BJ (cell line): Measurements from ENCODE around the gene HLA-B. TPM values are rescaled to one million over a fixed set of nuclear protein-coding genes. Genes with fewer than 3 reads are reported as not detected.

ENCODE experiments used
- CTCF ChIA-PET: fragments of 350-600 bp; formaldehyde crosslinking; extraction: SDS; loops from one replicate; lab custom pipeline; 2021; ENCODE audit warnings: antibody characterized with exemption, inconsistent platforms; lab: Yijun Ruan, JAX
- POLR2A ChIA-PET: fragments of 300-600 bp; sonication (Branson Sonifier 250); formaldehyde crosslinking; extraction: SDS; loops from one replicate; lab custom pipeline; 2021; ENCODE audit warnings: antibody characterized with exemption; lab: Charles Lee
- DNase-seq: peaks from one replicate; pipeline ENCODE4 v3.0.0-alpha.2; 2011; ENCODE audit warnings: low read depth
- H3K27me3 ChIP-seq: 2 replicates; pipeline ENCODE4 v1.6.0; 2011; ENCODE audit warnings: low read length; ENCODE audit not compliant: control insufficient read depth, insufficient read depth
- H3K36me3 ChIP-seq: 2 replicates; pipeline ENCODE4 v1.5.1; 2011; ENCODE audit warnings: low read length; ENCODE audit not compliant: control insufficient read depth, insufficient read depth
- H3K4me3 ChIP-seq: 2 replicates; pipeline ENCODE4 v1.5.1; 2011; ENCODE audit warnings: low read depth, mild to moderate bottlenecking, control low read depth, low read length
- polyA plus RNA-seq: library from polyadenylated mRNA; depleted of rRNA; stranded (reverse); fragments of >200 nt; gene quantifications from 2 replicates; pipeline ENCODE4 v1.2.3, GENCODE V29; 2011
- TF ChIP-seq, protein P1 (sequence below): IDR thresholded peaks from 2 replicates; pipeline ENCODE4 v1.5.1; 2011; ENCODE audit warnings: low read depth, mild to moderate bottlenecking, control low read depth, inconsistent platforms, low read length, moderate library complexity; ENCODE audit not compliant: insufficient read depth

The HLA-B gene
- polyA plus RNA-seq, 1 experiment, result 1,777 TPM

DNA sequence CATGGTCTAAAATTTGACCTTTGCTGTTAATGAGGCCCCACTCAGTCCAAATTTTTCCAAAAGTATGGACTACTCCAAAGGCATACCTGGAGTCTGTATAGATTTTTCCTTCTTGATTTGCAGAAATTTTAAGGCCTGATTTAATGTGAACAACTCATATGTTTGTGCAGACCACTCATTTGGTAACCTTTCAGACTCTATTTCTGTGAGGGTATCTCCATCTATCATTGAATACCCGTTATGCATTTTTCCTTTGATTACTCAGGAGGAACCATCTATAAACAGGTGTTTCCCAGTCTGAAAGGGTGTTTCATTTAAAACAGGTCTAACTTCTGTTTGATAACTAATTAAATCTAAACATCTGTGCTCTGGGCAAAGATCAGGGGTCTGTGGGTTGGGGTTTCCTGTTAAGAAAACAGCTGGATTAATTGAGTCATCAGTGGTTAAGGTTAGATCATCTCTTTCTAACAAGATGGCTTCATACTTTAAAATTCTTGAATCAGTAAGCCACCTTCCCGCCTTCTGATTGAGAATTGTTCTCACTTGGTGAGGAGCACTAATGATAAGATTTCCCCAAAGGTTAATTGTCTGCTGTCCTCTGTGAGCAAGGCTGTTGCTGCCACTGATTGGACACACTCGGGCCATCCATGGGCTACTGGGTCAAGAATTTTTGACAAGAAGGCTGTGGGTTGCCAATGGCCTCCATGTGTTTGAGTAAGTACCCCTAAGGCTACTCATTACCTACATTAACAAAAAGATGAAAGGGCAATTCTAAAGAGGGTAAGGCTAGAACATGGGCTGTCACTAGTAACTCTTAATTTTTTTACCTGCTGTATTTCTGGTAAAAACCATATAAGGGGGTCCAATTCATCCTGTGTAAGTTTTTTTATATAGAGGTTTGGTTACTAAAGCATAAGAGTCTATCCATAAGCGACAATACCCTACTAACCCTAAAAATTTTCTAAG is 24.1 kb downstream of the HLA-B start:
- DNase-seq, result no peak
- POLR2A ChIA-PET, result no interaction called here
- TF ChIP-seq, protein P1, sequence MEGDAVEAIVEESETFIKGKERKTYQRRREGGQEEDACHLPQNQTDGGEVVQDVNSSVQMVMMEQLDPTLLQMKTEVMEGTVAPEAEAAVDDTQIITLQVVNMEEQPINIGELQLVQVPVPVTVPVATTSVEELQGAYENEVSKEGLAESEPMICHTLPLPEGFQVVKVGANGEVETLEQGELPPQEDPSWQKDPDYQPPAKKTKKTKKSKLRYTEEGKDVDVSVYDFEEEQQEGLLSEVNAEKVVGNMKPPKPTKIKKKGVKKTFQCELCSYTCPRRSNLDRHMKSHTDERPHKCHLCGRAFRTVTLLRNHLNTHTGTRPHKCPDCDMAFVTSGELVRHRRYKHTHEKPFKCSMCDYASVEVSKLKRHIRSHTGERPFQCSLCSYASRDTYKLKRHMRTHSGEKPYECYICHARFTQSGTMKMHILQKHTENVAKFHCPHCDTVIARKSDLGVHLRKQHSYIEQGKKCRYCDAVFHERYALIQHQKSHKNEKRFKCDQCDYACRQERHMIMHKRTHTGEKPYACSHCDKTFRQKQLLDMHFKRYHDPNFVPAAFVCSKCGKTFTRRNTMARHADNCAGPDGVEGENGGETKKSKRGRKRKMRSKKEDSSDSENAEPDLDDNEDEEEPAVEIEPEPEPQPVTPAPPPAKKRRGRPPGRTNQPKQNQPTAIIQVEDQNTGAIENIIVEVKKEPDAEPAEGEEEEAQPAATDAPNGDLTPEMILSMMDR, result no peak
- CTCF ChIA-PET, result no interaction called here
- Histone ChIP-seq H3K4me3 (no peak overlapping the region), H3K27me3 (no peaks in the 10 kb centered on the region), H3K36me3 (no peaks in the 10 kb centered on the region)

DNA sequence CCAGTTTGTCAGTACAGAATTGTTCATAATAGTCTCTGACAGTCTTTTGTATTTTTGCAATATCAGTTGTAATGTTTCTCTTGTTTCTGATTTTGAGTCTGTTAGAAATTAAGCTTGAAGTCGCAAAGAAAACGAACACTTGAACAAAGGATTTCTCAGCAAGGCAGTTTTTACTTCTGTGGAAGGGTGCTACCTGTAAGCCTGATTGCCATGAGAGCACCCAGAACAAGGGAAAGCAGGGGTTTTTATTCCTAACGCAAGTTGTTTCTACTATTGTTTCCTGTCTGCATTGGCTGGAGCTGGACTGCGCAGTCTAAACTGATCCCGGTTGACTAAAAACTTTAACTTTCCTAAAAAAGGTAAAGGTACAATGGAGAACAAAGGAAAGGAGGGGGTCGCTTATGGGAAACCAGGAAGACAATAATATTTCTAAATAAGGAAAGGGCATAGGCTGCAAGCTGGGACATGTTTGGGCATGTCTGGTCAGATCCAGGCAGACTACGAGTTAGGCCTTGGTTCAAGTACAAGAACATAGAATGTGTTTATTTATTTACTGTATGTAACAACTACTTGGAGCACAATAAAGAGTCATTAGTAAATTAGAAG is 28.5 kb downstream of the HLA-B start:
- POLR2A ChIA-PET, result no interaction called here

DNA sequence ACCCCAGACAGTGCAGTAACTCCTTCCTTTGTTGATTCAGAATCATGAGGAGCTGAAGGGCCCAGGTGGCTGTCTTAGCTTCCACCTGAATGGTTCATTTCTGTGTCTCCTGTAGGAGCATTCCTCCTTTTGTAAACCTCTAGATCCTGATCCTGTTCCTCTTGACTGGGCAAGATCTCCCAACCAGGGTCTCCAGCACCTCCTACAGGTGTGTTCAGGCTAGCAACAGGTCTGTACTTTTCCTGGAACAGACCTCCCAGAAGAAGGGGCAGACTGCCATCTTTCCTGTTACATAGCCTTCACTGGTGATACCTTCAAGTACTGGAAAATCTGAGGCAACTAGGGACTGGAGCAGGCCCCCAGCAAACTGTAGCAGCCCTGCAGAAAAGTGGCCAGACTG is 35.2 kb downstream of the HLA-B start:
- H3K36me3 ChIP-seq, result no peaks in the 10 kb centered on the region
- ChIA-PET CTCF (no interaction called here), POLR2A (no interaction called here)
- no peak for DNase-seq
- no peaks in the 10 kb centered on the region for H3K27me3 ChIP-seq
- TF ChIP-seq, protein P1, result no peak
- H3K4me3 ChIP-seq, result no peak overlapping the region

More for the DNA sequence above, 28.5 kb downstream of the HLA-B start:
- no peaks in the 10 kb centered on the region for H3K27me3 ChIP-seq
- TF ChIP-seq, protein P1, result no peak
- CTCF ChIA-PET, result interaction anchor here (1.1 kb wide), 1 partner anchor 38 kb away, joined by 3 read pairs; no protein-coding TSS in a partner anchor
- DNase-seq, result no peak
- no peak overlapping the region for H3K4me3 ChIP-seq
- H3K36me3 ChIP-seq, result no peaks in the 10 kb centered on the region

DNA sequence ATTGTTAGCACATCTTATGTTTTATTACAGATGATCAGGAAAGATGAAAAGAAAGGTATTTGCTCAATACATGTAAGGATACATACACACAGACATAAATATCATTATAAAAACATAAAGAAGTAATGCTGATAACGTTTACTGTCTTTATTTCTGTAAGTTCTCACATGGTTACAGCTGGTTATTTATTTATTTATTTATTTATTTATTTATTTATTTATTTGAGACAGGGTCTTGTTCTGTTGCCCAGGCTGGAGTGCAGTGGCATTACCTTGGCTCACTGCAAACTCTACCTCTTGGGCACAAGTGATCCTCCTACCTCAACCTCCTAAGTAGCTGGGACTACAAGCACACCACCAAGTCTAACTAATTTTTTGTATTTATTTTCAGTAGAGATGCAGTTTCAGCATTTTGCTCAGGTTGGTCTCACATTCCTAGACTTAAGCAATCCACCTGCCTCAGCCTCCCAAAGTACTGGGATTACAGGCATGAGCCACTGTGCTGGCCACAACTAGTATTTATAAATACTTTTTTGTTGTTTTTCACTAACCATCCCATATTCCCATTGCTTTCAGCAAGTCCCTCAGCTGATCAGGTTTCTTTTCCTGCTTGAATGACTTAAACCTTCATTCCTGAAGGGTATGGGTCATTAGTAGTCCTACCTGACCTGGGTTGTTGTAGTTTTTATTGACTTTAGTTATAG is 35.8 kb downstream of the HLA-B start:
- DNase-seq, result no peak
- Histone ChIP-seq H3K4me3 (no peak overlapping the region), H3K36me3 (no peaks in the 10 kb centered on the region), H3K27me3 (no peaks in the 10 kb centered on the region)
- ChIA-PET POLR2A (no interaction called here), CTCF (no interaction called here)
- TF ChIP-seq, protein P1, result no peak

DNA sequence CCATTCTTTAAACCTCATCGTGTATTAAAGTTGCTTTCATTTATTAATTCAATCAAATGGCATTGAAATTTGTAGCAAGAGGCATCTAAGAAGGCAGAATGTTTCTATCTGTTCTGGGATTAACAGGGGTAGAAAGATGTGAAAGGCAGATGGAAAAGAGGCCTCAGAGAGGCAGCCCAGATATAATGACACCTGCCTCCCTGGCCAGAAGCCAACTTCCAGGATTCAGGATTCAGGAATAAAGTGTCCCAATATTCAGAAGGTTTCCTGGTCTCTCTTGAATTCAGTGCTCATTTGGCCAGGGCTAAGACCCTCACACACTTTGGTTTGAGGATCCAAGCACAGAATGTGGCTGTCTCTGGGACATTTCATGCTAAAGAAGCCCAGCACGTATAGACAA is 39.9 kb downstream of the HLA-B start:
- ChIA-PET CTCF (no interaction called here), POLR2A (no interaction called here)
- TF ChIP-seq, protein P1, result no peak
- peaks cover 3% of the 10 kb centered on the region for H3K27me3 ChIP-seq
- no peak overlapping the region for H3K4me3 ChIP-seq
- no peaks in the 10 kb centered on the region for H3K36me3 ChIP-seq
- DNase-seq, result no peak
